ENCODE measurements around the gene GJA8.
"Not testable (repeated sequence)": the region's sequence is repeated elsewhere in the genome, so short reads cannot be mapped to it uniquely, and the experiment has no call there.

The GJA8 gene

GRCh38 chr1:147902253-147902845, at the start of gene GJA8:
TSS of gene GJA8 (plus strand) at chr1:147902795. CDS start at chr1:147907956, 5,161 bp downstream.
- DNase-seq (ENCODE audit: low spot score), result no peak

- DNase-seq (ENCODE audit: low spot score), result no peak
Observed at GRCh38 chr1:147853391-147853790, 49.2 kb upstream of the GJA8 start.

- DNase-seq (ENCODE audit: low spot score), result not testable (repeated sequence)
Observed at GRCh38 chr1:147854989-147855388, 47.6 kb upstream of the GJA8 start.

- not testable (repeated sequence) for DNase-seq (ENCODE audit: low spot score)
Observed at GRCh38 chr1:147855996-147856395, 46.6 kb upstream of the GJA8 start.

GRCh38 chr1:147867204-147867603, 35.4 kb upstream of the GJA8 start:
- DNase-seq (ENCODE audit: low spot score), result not testable (repeated sequence)

GRCh38 chr1:147878022-147878421, 24.6 kb upstream of the GJA8 start:
- no peak for DNase-seq (ENCODE audit: low spot score)

GRCh38 chr1:147879911-147880310, 22.7 kb upstream of the GJA8 start:
- DNase-seq (ENCODE audit: low spot score), result no peak

GRCh38 chr1:147882535-147882934, 20.1 kb upstream of the GJA8 start:
- no peak for DNase-seq (ENCODE audit: low spot score)

- peak; percentile 74 for DNase-seq (ENCODE audit: low spot score)
Observed at GRCh38 chr1:147890177-147890790, 12.3 kb upstream of the GJA8 start.

GRCh38 chr1:147891088-147891487, 11.5 kb upstream of the GJA8 start:
- DNase-seq (ENCODE audit: low spot score), result no peak

GRCh38 chr1:147892216-147892615, 10.4 kb upstream of the GJA8 start:
- no peak for DNase-seq (ENCODE audit: low spot score)

GRCh38 chr1:147892731-147893214, 9.8 kb upstream of the GJA8 start:
- peak; percentile 75 for DNase-seq (ENCODE audit: low spot score)

- no peak for DNase-seq (ENCODE audit: low spot score)
Observed at GRCh38 chr1:147895123-147895522, 7.5 kb upstream of the GJA8 start.

- peak; percentile 36 for DNase-seq (ENCODE audit: low spot score)
Observed at GRCh38 chr1:147897029-147897752, 5.4 kb upstream of the GJA8 start.

- DNase-seq (ENCODE audit: low spot score), result no peak
Observed at GRCh38 chr1:147897789-147898188, 4.8 kb upstream of the GJA8 start.

GRCh38 chr1:147904726-147905125, 2.1 kb downstream of the GJA8 start:
- DNase-seq (ENCODE audit: low spot score), result no peak

GRCh38 chr1:147907786-147908509, 5.4 kb downstream of the GJA8 start:
- DNase-seq (ENCODE audit: low spot score), result no peak

- no peak for DNase-seq (ENCODE audit: low spot score)
Observed at GRCh38 chr1:147912553-147912952, 10.0 kb downstream of the GJA8 start.

- no peak for DNase-seq (ENCODE audit: low spot score)
Observed at GRCh38 chr1:147913362-147913942, 10.9 kb downstream of the GJA8 start.

GRCh38 chr1:147919896-147920295, 17.3 kb downstream of the GJA8 start:
- DNase-seq (ENCODE audit: low spot score), result no peak

GRCh38 chr1:147924813-147925212, 22.2 kb downstream of the GJA8 start:
- no peak for DNase-seq (ENCODE audit: low spot score)

- not testable (repeated sequence) for DNase-seq (ENCODE audit: low spot score)
Observed at GRCh38 chr1:147927215-147927614, 24.6 kb downstream of the GJA8 start.

Measured in LoVo (cell line).